H1 (cell line): ENCODE results near the gene SOX30. TPM values are rescaled to one million over a fixed set of nuclear protein-coding genes. Genes with fewer than 3 reads are reported as not detected.

ENCODE experiments used
- CTCF ChIA-PET: fragments of 300-600 bp; sonication (Branson Sonifier 250); formaldehyde crosslinking; loops from one replicate; lab custom pipeline; 2021; ENCODE audit not compliant: partially characterized antibody; lab: Charles Lee
- POLR2A ChIA-PET: fragments of 300-600 bp; sonication (Branson Sonifier 250); formaldehyde crosslinking; loops from one replicate; lab custom pipeline; 2021; ENCODE audit warnings: inconsistent platforms; ENCODE audit not compliant: partially characterized antibody; lab: Charles Lee
- DNase-seq, 2 experiments: peaks; one replicate each; pipeline versions ENCODE4 v3.0.0 to v3.0.0-alpha.2; 2010 to 2022; ENCODE audit warnings: low spot score in 2 of 2, low read depth in 1 of 2, mixed read lengths in 1 of 2
- FAIRE-seq: peaks from 2 replicates; lab custom pipeline; 2011; peaks lifted over from hg19 to GRCh38; lab: Jason Lieb, UNC
- H2AFZ ChIP-seq: 2 replicates; pipeline ENCODE4 v1.8.1; 2012; ENCODE audit warnings: low read length, inconsistent platforms
- H2AK5ac ChIP-seq: 2 replicates; pipeline ENCODE4 v1.6.1; 2013; ENCODE audit warnings: low read depth, low read length
- H2BK120ac ChIP-seq: replicated peaks from 2 replicates; pipeline ENCODE3; 2013; ENCODE audit warnings: low read depth, low read length, inconsistent platforms
- H2BK12ac ChIP-seq: 2 replicates; pipeline ENCODE4 v1.6.1; 2013; ENCODE audit warnings: low read depth, low read length
- H2BK15ac ChIP-seq: 2 replicates; pipeline ENCODE4 v1.6.1; 2013; ENCODE audit warnings: low read length
- H2BK20ac ChIP-seq: 2 replicates; pipeline ENCODE4 v1.6.1; 2013; ENCODE audit warnings: low read length
- H2BK5ac ChIP-seq: 2 replicates; pipeline ENCODE4 v1.6.1; 2013; ENCODE audit warnings: low read depth, low read length
- H3K14ac ChIP-seq: 2 replicates; pipeline ENCODE4 v1.6.1; 2013; ENCODE audit warnings: inconsistent platforms; ENCODE audit not compliant: insufficient read length
- H3K18ac ChIP-seq: 2 replicates; pipeline ENCODE4 v1.6.1; 2013; ENCODE audit warnings: low read length; ENCODE audit errors: extremely low read depth
- H3K23ac ChIP-seq: 2 replicates; pipeline ENCODE4 v1.6.1; 2013; ENCODE audit warnings: inconsistent platforms; ENCODE audit not compliant: insufficient read length
- H3K23me2 ChIP-seq: 2 replicates; pipeline ENCODE4 v1.6.1; 2013; ENCODE audit warnings: low read depth, low read length
- H3K27ac ChIP-seq: 2 replicates; pipeline ENCODE4 v1.6.1; 2011; ENCODE audit warnings: low read depth, low read length, inconsistent platforms
- H3K27me3 ChIP-seq, 4 experiments: replicated peaks in 1 of 4; 1 replicate in 1 of 4; 2 replicates in 3 of 4; pipeline versions ENCODE4 v1.6.1 to v1.8.1; 2011 to 2013; ENCODE audit warnings: low read length in 3 of 4, mild to moderate bottlenecking in 3 of 4, inconsistent platforms in 2 of 4, mixed read lengths in 2 of 4, moderate library complexity in 1 of 4; ENCODE audit not compliant: control insufficient read depth in 3 of 4, insufficient read depth in 3 of 4; ENCODE audit errors: extremely low read depth in 1 of 4
- H3K36me3 ChIP-seq, 4 experiments: 2 replicates each; pipeline versions ENCODE4 v1.6.1 to v1.8.1; 2011 to 2013; ENCODE audit warnings: mild to moderate bottlenecking in 4 of 4, low read length in 3 of 4, moderate library complexity in 2 of 4, control low read depth in 1 of 4, inconsistent platforms in 1 of 4; ENCODE audit not compliant: insufficient read depth in 4 of 4, control insufficient read depth in 2 of 4
- H3K4ac ChIP-seq: replicated peaks from 2 replicates; pipeline ENCODE3; 2013; ENCODE audit warnings: low read length, low read depth, mixed read lengths, inconsistent platforms; ENCODE audit not compliant: insufficient read length
- H3K4me1 ChIP-seq, 4 experiments: replicated peaks in 1 of 4; 1 replicate in 1 of 4; 2 replicates in 3 of 4; pipeline versions ENCODE4 v1.6.1 to v1.8.1; 2011 to 2013; ENCODE audit warnings: low read length in 3 of 4, inconsistent platforms in 2 of 4, mixed read lengths in 1 of 4; ENCODE audit not compliant: insufficient read depth in 4 of 4, control insufficient read depth in 3 of 4
- H3K4me2 ChIP-seq, 2 experiments: 2 replicates each; pipeline versions ENCODE4 v1.6.1 to v1.8.1; 2011 to 2013; ENCODE audit warnings: low read depth in 2 of 2, low read length in 2 of 2, control low read depth in 1 of 2, inconsistent platforms in 1 of 2, mild to moderate bottlenecking in 1 of 2; ENCODE audit not compliant: insufficient read depth in 1 of 2
- H3K4me3 ChIP-seq, 4 experiments: fragments of 200-600, 300-600 bp in 1 of 4; sonication (generic), shearing (Covaris generic), sonication (Bioruptor Twin) in 1 of 4; 2 replicates each; pipeline versions ENCODE4 v1.5.1 to v1.8.1; 2011 to 2016; ENCODE audit warnings: low read length in 4 of 4, low read depth in 3 of 4, control low read depth in 2 of 4, inconsistent platforms in 2 of 4, mild to moderate bottlenecking in 2 of 4, mixed read lengths in 1 of 4, moderate library complexity in 1 of 4; ENCODE audit not compliant: insufficient read depth in 2 of 4; ENCODE audit errors: extremely low read depth in 1 of 4
- H3K56ac ChIP-seq: replicated peaks from 2 replicates; pipeline ENCODE3; 2013; ENCODE audit warnings: low read depth, mild to moderate bottlenecking, mixed read lengths, low read length, inconsistent platforms; ENCODE audit not compliant: insufficient read length
- H3K79me1 ChIP-seq: 2 replicates; pipeline ENCODE4 v1.6.1; 2013; ENCODE audit warnings: low read depth, low read length, control low read depth
- H3K79me2 ChIP-seq, 2 experiments: 2 replicates each; pipeline versions ENCODE4 v1.6.1 to v1.8.1; 2012 to 2013; ENCODE audit warnings: low read length in 2 of 2, mild to moderate bottlenecking in 2 of 2, inconsistent platforms in 1 of 2; ENCODE audit not compliant: insufficient read depth in 2 of 2, control insufficient read depth in 1 of 2
- H3K9ac ChIP-seq, 4 experiments: replicated peaks in 1 of 4; 1 replicate in 1 of 4; 2 replicates in 3 of 4; pipeline versions ENCODE4 v1.6.1 to v1.8.1; 2011 to 2013; ENCODE audit warnings: low read depth in 3 of 4, low read length in 3 of 4, control low read depth in 2 of 4, mild to moderate bottlenecking in 2 of 4, moderate library complexity in 2 of 4, inconsistent platforms in 1 of 4; ENCODE audit errors: extremely low read depth in 1 of 4
- H3K9me3 ChIP-seq, 2 experiments: 2 replicates each; pipeline versions ENCODE4 v1.6.1 to v1.8.1; 2012 to 2013; ENCODE audit warnings: mild to moderate bottlenecking in 2 of 2, moderate library complexity in 2 of 2, control low read depth in 1 of 2, inconsistent platforms in 1 of 2, low read depth in 1 of 2, low read length in 1 of 2, mixed read lengths in 1 of 2; ENCODE audit not compliant: insufficient read depth in 2 of 2
- H4K20me1 ChIP-seq, 2 experiments: replicated peaks in 1 of 2; 2 replicates each; pipeline versions ENCODE3 to v1.8.1; 2011 to 2013; ENCODE audit warnings: inconsistent platforms in 2 of 2, low read length in 2 of 2, mild to moderate bottlenecking in 1 of 2; ENCODE audit not compliant: insufficient read depth in 2 of 2, control insufficient read depth in 1 of 2
- H4K5ac ChIP-seq: 2 replicates; pipeline ENCODE4 v1.6.1; 2013; ENCODE audit warnings: low read length, low read depth, mixed read lengths, inconsistent platforms; ENCODE audit not compliant: insufficient read length
- H4K8ac ChIP-seq: 2 replicates; pipeline ENCODE4 v1.8.0; 2013; ENCODE audit warnings: mild to moderate bottlenecking, moderate library complexity, low read length, inconsistent platforms; ENCODE audit not compliant: insufficient read depth; ENCODE audit errors: extremely low read depth
- H4K91ac ChIP-seq: replicated peaks from 2 replicates; pipeline ENCODE3; 2013; ENCODE audit warnings: low read length, mixed read lengths, inconsistent platforms; ENCODE audit not compliant: insufficient read length
- BCL11A ChIP-seq, 2 experiments: IDR thresholded peaks; one replicate each; pipeline ENCODE4 v1.6.1; 2011; ENCODE audit warnings: low read depth in 2 of 2, low read length in 2 of 2, mild to moderate bottlenecking in 2 of 2
- CBX8 ChIP-seq: fragments of 300-800, 300-1000 bp; sonication (generic); IDR thresholded peaks from 2 replicates; pipeline ENCODE4 v1.7.1; 2016; ENCODE audit warnings: low read depth, low read length, borderline replicate concordance
- MAX ChIP-seq: IDR thresholded peaks from 2 replicates; pipeline ENCODE4 v1.6.1; 2012; ENCODE audit warnings: inconsistent platforms
- SP2 ChIP-seq: IDR thresholded peaks from 2 replicates; pipeline ENCODE4 v1.6.1; 2012; ENCODE audit warnings: mild to moderate bottlenecking, low read length, inconsistent platforms
- TCF12 ChIP-seq: IDR thresholded peaks from 2 replicates; pipeline ENCODE4 v1.6.1; 2011; ENCODE audit warnings: low read depth, mild to moderate bottlenecking, low read length
- WGBS, 2 experiments: shearing (Covaris generic) in 1 of 2; methylation state at CpG; one replicate each; pipeline versions ENCODE4 v1.1.6 to v1.1.7; 2013 to 2015; ENCODE audit warnings: low lambda C conversion rate in 2 of 2, mixed read lengths in 2 of 2, inconsistent platforms in 1 of 2, low coverage in 1 of 2, missing lambda C conversion rate in 1 of 2; ENCODE audit not compliant: insufficient replicate concordance in 2 of 2, insufficient coverage in 1 of 2, insufficient read length in 1 of 2; ENCODE audit errors: extremely low coverage in 1 of 2, missing lambda C conversion rate in 1 of 2; 5-methylcytosine and 5-hydroxymethylcytosine counted together
- polyA plus RNA-seq, 7 experiments: library from polyadenylated mRNA; depleted of rRNA in 3 of 7; stranded (reverse) in 5 of 7; unstranded in 2 of 7; fragments of >200 nt in 5 of 7; fragments of 200-250 nt in 2 of 7; gene quantifications; 1 replicate in 5 of 7; 2 replicates in 1 of 7; 4 replicates in 1 of 7; pipeline versions ENCODE4 v1.2.1 to v1.2.3, GENCODE V29; 2011 to 2013; ENCODE audit warnings: missing spikeins in 2 of 7, mixed read lengths in 2 of 7
- total RNA-seq: library from RNA; stranded (reverse); fragmentation: NEBNext Ultra II Directional; extraction: Animal tissue kit (Norgen Biotek cat#: 25700); gene quantifications from 2 replicates; pipeline ENCODE4 v1.2.1, GENCODE V29; 2021
- TF ChIP-seq, protein P1 (sequence below), 3 experiments: IDR thresholded peaks; 1 replicate in 2 of 3; 2 replicates in 1 of 3; pipeline versions ENCODE4 v1.5.1 to v1.6.1; 2011; ENCODE audit warnings: low read length in 3 of 3, mild to moderate bottlenecking in 3 of 3, inconsistent platforms in 2 of 3, low read depth in 1 of 3, moderate library complexity in 1 of 3; ENCODE audit not compliant: insufficient read depth in 1 of 3; ENCODE audit errors: control extremely low read depth in 1 of 3

SOX30 gene
- total and polyA plus RNA-seq, 2 of the 8 experiments (the other 6 are each of a cell fraction or from before 2014, with no cell fraction given): 0.35 TPM; not detected in 1

GRCh38 chr5:157668356-157668755, 16.1 kb upstream of the SOX30 start:
- Histone ChIP-seq H3K4ac (no peak overlapping the region), H2BK20ac (no peak overlapping the region), H2BK12ac (no peak overlapping the region), H3K36me3 (no peaks in the 10 kb centered on the region), H3K9me3 (peaks cover 0 to 12% of the 10 kb centered on the region in 2 experiments; a peak in 1 of 4 replicates), H3K79me2 (no peaks in the 10 kb centered on the region), H2AK5ac (no peak overlapping the region), H3K79me1 (no peaks in the 10 kb centered on the region), H4K20me1 (no peaks in the 10 kb centered on the region), H3K27me3 (no peaks in the 10 kb centered on the region), H3K27ac (no peak overlapping the region), H4K91ac (no peak overlapping the region), H3K9ac (no peak overlapping the region), H3K23ac (no peak overlapping the region)
- no peak for DNase-seq
- WGBS, 2 experiments: 75% methylated on average over 1 of the region's 1 CpG; no CpG with 5 or more reads in 1 of the 2 experiments
- no peak for FAIRE-seq
- no peak for TF ChIP-seq BCL11A (IDR thresholded peaks at IDR 0.05; ENCODE audit: low read depth in 2 of 2, low read length in 2 of 2)
- TF ChIP-seq MAX: no peak
- TF ChIP-seq, protein P1, sequence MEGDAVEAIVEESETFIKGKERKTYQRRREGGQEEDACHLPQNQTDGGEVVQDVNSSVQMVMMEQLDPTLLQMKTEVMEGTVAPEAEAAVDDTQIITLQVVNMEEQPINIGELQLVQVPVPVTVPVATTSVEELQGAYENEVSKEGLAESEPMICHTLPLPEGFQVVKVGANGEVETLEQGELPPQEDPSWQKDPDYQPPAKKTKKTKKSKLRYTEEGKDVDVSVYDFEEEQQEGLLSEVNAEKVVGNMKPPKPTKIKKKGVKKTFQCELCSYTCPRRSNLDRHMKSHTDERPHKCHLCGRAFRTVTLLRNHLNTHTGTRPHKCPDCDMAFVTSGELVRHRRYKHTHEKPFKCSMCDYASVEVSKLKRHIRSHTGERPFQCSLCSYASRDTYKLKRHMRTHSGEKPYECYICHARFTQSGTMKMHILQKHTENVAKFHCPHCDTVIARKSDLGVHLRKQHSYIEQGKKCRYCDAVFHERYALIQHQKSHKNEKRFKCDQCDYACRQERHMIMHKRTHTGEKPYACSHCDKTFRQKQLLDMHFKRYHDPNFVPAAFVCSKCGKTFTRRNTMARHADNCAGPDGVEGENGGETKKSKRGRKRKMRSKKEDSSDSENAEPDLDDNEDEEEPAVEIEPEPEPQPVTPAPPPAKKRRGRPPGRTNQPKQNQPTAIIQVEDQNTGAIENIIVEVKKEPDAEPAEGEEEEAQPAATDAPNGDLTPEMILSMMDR (IDR thresholded peaks at IDR 0.05; ENCODE audit: control extremely low read depth in 1 of 3, insufficient read depth in 1 of 3, low read depth in 1 of 3, low read length in 3 of 3): no peak
- no peak for TF ChIP-seq TCF12
- no peak for TF ChIP-seq SP2
- TF ChIP-seq CBX8: no peak
- TF ChIP-seq, all 59 proteins: peak for 0
- Histone ChIP-seq H3K56ac (no peak overlapping the region), H3K18ac (no peak overlapping the region), H2BK15ac (no peak overlapping the region), H2BK120ac (no peak overlapping the region), H4K8ac (no peak overlapping the region), H3K4me3 (no peak overlapping the region), H4K5ac (no peak overlapping the region), H3K4me2 (no peak overlapping the region), H3K23me2 (peaks cover 2% of the 10 kb centered on the region; the same call in 1 of the 2 replicates), H2BK5ac (no peak overlapping the region), H3K14ac (no peak overlapping the region), H3K4me1 (no peaks in the 10 kb centered on the region), H2AFZ (no peak overlapping the region)
- ChIA-PET CTCF (interaction anchor here (0.6 to 6.3 kb wide), 21 partner anchors 10 to 394 kb away, joined by 3 to 57 read pairs (median 4); partner anchors contain the start of genes LSM11, SOX30 and THG1L), POLR2A (interaction anchor here (1.0 to 1.2 kb wide), 2 partner anchors 75 to 78 kb away, joined by 3 read pairs; partner anchors contain the start of gene LSM11)
